Left ventricle myocardium inferior (tissue), 1 donor: Measurements from ENCODE around the gene H3-3A. TPM values are rescaled to one million over a fixed set of nuclear protein-coding genes. Genes with fewer than 3 reads are reported as not detected.

ENCODE experiments used
- DNase-seq: peaks from one replicate; pipeline ENCODE4 v3.0.0-alpha.2; 2020
- H3K27ac ChIP-seq: fragments of 200-600 bp; replicated peaks from 2 replicates; pipeline ENCODE4 v1.8.0; 2021
- H3K27me3 ChIP-seq: fragments of 200-600 bp; 2 replicates; pipeline ENCODE4 v1.8.0; 2021; ENCODE audit warnings: low read depth
- H3K36me3 ChIP-seq: fragments of 200-600 bp; 2 replicates; pipeline ENCODE4 v1.8.0; 2021
- H3K4me1 ChIP-seq: fragments of 200-600 bp; 2 replicates; pipeline ENCODE4 v1.8.0; 2021
- H3K4me3 ChIP-seq: fragments of 200-600 bp; 2 replicates; pipeline ENCODE4 v1.8.0; 2021; ENCODE audit warnings: mild to moderate bottlenecking, moderate library complexity
- H3K9me3 ChIP-seq: fragments of 200-600 bp; replicated peaks from 2 replicates; pipeline ENCODE4 v1.8.0; 2021
- CTCF ChIP-seq: fragments of 200-600 bp; IDR thresholded peaks from 2 replicates; pipeline ENCODE4 v1.8.0; 2021; ENCODE audit warnings: antibody characterized with exemption, mild to moderate bottlenecking, borderline replicate concordance
- intact Hi-C: fragments of 100-400 bp; cut with micrococcal nuclease; formaldehyde crosslinking; loops from one replicate; pipeline ENCODE4 v1.11.0; 2022
- total RNA-seq: library from RNA; stranded (reverse); fragmentation: NEBNext Ultra II Directional; extraction: Animal tissue kit (Norgen Biotek cat#: 25700); gene quantifications from one replicate; pipeline ENCODE4 v1.2.1, GENCODE V29; 2021
- donor health status: DM: no; HTN: yes; CAD: no; lungs with severe emphysema.

The H3-3A gene
- total RNA-seq, 1 donor from 2014 or later, result 324 TPM

GRCh38 chr1:226051365-226051764, 11.2 kb upstream of the H3-3A start:
- Histone ChIP-seq H3K4me3 (no peak overlapping the region), H3K4me1 (no peaks in the 10 kb centered on the region), H3K36me3 (peaks cover 3% of the 10 kb centered on the region), H3K27ac (no peak overlapping the region), H3K27me3 (no peaks in the 10 kb centered on the region), H3K9me3 (no peaks in the 10 kb centered on the region)
- intact Hi-C loops, result no loop called here
- DNase-seq, result no peak
- TF ChIP-seq CTCF, result no peak

- H3K4me1 ChIP-seq, result no peaks in the 10 kb centered on the region
- no peak for TF ChIP-seq CTCF
- H3K9me3 ChIP-seq, result no peaks in the 10 kb centered on the region
- DNase-seq, result no peak
- peaks cover 3% of the 10 kb centered on the region for H3K36me3 ChIP-seq
- H3K27ac ChIP-seq, result no peak overlapping the region
- intact Hi-C loops, result no loop called here
- H3K4me3 ChIP-seq, result no peak overlapping the region
- no peaks in the 10 kb centered on the region for H3K27me3 ChIP-seq
Observed at GRCh38 chr1:226052061-226052460, 10.5 kb upstream of the H3-3A start.

GRCh38 chr1:226054519-226055327, 7.8 kb upstream of the H3-3A start:
- intact Hi-C loops, result no loop called here

GRCh38 chr1:226059709-226060108, 2.8 kb upstream of the H3-3A start:
- intact Hi-C loops, result loop anchor here (2.0 kb wide), 1 partner anchor 57 kb away; no protein-coding TSS in a partner anchor
- no peaks in the 10 kb centered on the region for H3K9me3 ChIP-seq
- peaks cover 35% of the 10 kb centered on the region for H3K4me1 ChIP-seq
- H3K27me3 ChIP-seq, result no peaks in the 10 kb centered on the region
- no peak overlapping the region for H3K27ac ChIP-seq
- DNase-seq, result no peak
- peaks cover 20% of the 10 kb centered on the region for H3K36me3 ChIP-seq
- no peak for TF ChIP-seq CTCF
- H3K4me3 ChIP-seq, result no peak overlapping the region

More at GRCh38 chr1:226054519-226055327, 7.8 kb upstream of the H3-3A start:
- H3K4me1 ChIP-seq, result no peaks in the 10 kb centered on the region
- TF ChIP-seq CTCF, result no peak
- H3K36me3 ChIP-seq, result peaks cover 19% of the 10 kb centered on the region
- H3K27ac ChIP-seq, result no peak overlapping the region
- H3K27me3 ChIP-seq, result no peaks in the 10 kb centered on the region
- H3K9me3 ChIP-seq, result no peaks in the 10 kb centered on the region
- H3K4me3 ChIP-seq, result no peak overlapping the region
- DNase-seq, result no peak

GRCh38 chr1:226060427-226060826, 2.1 kb upstream of the H3-3A start:
- no peak for DNase-seq
- H3K27ac ChIP-seq, result peak overlapping the region; percentile 99
- no peaks in the 10 kb centered on the region for H3K27me3 ChIP-seq
- peaks cover 22% of the 10 kb centered on the region for H3K36me3 ChIP-seq
- no peak for TF ChIP-seq CTCF
- no peaks in the 10 kb centered on the region for H3K9me3 ChIP-seq
- peak overlapping the region; percentile 82 for H3K4me3 ChIP-seq
- H3K4me1 ChIP-seq, result peaks cover 42% of the 10 kb centered on the region
- intact Hi-C loops, result loop anchor here (2.0 kb wide), 1 partner anchor 58 kb away; no protein-coding TSS in a partner anchor
